Esophagus muscularis mucosa (tissue), 4 donors: ENCODE measurements around the gene CYP3A4.
"Not testable (repeated sequence)": the region's sequence is repeated elsewhere in the genome, so short reads cannot be mapped to it uniquely, and the experiment has no call there.

Experiments
- CTCF ChIP-seq, 3 experiments: fragments of 200-600 bp in 2 of 3; fragments of 450-650 bp in 1 of 3; sonication (generic) in 2 of 3; IDR thresholded peaks; one replicate each; pipeline ENCODE4 v1.5.1; 2017 to 2019; ENCODE audit warnings: antibody characterized with exemption in 3 of 3, mild to moderate bottlenecking in 2 of 3, moderate library complexity in 1 of 3
- EP300 ChIP-seq: sonication (generic); formaldehyde crosslinking; IDR thresholded peaks from one replicate; pipeline ENCODE4 v1.6.1; 2017; ENCODE audit warnings: antibody characterized with exemption
- POLR2A ChIP-seq: fragments of 450-650 bp; IDR thresholded peaks from one replicate; pipeline ENCODE4 v1.6.1; 2017; ENCODE audit warnings: antibody characterized with exemption, moderate library complexity, mild to moderate bottlenecking, low read depth

DNA sequence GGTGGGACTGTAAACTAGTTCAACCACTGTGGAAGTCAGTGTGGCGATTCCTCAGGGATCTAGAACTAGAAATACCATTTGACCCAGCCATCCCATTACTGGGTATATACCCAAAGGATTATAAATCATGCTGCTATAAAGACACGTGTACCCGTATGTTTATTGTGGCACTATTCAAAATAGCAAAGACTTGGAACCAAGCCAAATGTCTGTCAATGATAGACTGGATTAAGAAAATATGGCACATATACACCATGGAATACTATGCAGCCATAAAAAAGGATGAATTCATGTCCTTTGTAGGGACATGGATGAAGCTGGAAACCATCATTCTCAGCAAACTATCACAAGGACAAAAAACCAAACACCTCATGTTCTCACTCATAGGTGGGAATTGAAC is 37.1 kb downstream of the CYP3A4 start:
- not testable (repeated sequence) for TF ChIP-seq CTCF (IDR thresholded peaks at IDR 0.05); POLR2A; EP300
